Activated T-cell treated with anti-CD3 and anti-CD28 coated beads for 24 hours (primary cell): ENCODE data around the gene GLYATL3.

ENCODE experiments used
- DNase-seq: peaks from one replicate; pipeline ENCODE4 v3.0.0-alpha.2; 2020; ENCODE audit warnings: low read depth

The GLYATL3 gene

GRCh38 chr6:49514571-49515484, 15.1 kb downstream of the GLYATL3 start:
- DNase-seq = no peak

DNA sequence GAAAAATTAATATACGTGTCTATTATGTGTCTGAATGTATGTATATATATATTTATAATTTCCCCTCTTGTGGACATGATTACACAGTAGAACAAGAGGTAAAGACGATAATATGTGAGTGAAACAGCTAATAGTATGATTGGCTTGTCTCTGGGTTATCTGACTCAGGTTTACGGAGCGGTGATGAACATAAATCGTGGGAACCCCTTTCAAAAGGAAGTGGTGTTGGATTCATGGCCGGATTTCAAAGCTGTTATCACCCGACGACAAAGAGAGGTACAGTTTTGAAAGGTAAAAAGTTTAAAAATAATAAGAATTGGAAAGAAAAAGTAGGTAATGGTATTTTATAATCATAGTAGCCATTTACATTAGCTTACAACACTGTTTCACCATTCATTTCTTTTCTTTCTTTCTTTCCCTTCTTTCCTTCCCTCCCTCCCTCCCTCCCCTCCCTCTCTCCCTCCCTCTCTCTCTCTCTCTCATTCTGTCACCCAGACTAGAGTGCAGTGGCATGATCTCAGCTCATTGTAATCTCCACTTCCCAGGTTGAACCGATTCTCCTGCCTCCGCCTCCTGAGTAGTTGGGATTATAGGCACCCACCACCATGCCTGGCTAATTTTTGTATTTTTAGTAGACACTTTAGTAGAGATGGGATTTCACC, 15.9 kb downstream of the GLYATL3 start:
- no peak for DNase-seq

GRCh38 chr6:49516147-49516505, 16.4 kb downstream of the GLYATL3 start:
- no peak for DNase-seq

DNA sequence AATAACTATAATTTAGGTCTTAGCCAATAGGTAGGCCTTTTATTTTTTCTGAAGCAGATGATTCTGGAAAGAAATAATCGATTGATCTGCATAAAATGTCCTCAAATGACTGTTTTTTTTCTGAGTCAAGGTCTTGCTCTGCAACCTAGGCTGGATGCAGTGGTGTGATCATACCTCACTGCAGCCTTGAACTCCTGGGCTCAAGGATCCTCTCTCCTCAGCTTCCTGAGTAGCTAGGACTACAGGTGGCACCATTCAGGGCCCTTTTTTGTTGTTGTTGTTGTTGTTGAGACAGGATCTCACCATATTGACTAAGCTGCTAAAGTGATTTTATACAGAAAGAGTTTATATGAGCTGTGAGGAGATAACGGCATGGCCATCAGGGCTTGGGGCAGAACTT, 18.2 kb downstream of the GLYATL3 start:
- no peak for DNase-seq

- no peak for DNase-seq
Observed at GRCh38 chr6:49519660-49520059, 19.9 kb downstream of the GLYATL3 start.

DNA sequence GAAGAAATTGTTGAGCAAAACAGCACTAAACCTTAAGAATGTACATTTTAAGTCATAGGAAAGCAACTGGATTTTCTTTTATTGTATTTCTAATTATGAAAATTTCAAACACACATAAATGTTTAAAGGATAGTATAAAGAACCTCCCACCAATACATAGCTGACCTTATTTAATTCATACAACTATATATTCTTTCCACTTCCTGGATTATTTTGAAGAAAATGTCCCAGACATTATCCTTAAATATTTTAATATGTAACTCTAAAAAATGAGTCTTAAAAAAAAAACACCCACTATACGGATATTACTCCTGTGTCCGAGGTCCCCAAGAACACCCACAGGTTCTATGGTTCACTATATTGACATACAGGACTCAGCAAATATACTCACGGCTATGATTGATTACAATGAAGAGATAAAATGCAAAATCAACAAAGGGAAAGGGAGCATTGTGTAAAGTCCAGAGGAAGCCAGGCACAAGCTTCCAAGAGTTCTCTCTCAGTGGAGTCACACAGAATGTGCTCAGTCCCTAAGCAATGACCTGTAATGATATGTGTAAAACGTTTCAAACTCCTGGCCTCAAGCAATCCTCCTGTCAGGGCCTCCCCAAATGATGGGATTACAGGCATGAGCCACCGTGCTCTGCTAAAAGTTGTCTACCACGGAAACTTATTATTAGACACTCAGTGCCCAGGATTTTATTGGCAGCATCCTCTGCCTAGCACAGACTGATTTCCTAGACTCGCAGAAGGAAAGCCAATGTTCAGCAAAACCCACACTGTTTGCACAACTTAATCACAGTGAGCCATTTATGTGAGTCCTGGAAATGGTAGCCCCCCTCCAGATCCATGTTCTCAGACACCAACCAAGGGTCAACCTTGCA, 23.2 kb downstream of the GLYATL3 start:
- no peak for DNase-seq

DNA sequence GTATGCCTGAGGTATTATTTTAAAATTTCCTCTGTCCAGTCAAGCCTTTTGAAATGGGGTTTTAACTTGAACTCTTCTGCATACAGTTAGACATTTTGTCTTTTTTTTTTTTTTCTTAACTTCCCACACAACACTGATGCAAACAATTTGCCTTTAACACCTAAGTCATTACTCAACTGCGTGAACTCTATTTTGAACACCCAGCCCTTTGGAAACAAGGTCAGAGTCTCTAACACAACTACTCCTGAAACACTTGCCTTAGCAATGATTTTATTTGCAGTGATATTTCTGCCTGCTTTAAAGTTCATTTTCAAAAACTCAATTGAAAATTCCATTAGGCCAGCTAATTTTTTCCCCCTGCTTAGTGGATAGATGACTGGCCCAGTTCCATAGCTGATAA, 24.2 kb downstream of the GLYATL3 start:
- no peak for DNase-seq

DNA sequence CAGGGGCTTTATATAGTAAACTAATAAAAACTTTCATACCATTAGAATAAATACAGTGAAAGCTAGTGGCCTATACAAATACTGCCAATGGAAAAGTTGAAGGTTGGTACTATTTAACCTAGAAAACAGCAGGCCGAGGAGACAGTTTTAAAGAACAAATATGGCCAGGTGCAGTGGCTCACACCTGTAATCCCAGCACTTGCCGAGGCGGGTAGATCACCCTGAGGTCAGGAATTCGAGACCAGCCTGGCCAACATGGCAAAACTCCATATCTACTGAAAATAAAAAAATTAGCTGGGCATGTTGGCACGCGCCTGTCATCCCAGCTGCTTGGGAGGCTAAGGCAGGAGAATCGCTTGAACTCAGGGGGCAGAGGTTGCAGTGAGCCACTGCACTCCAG, 24.8 kb downstream of the GLYATL3 start:
- no peak for DNase-seq

- no peak for DNase-seq
Observed at GRCh38 chr6:49526598-49526997, 26.9 kb downstream of the GLYATL3 start.

GRCh38 chr6:49527320-49527719, 27.6 kb downstream of the GLYATL3 start:
- no peak for DNase-seq

- no peak for DNase-seq
Observed at GRCh38 chr6:49528571-49528970, 28.8 kb downstream of the GLYATL3 start.

- DNase-seq = no peak
Observed at GRCh38 chr6:49530141-49530776, 30.5 kb downstream of the GLYATL3 start.

GRCh38 chr6:49531774-49532569, 32.2 kb downstream of the GLYATL3 start:
- no peak for DNase-seq

DNA sequence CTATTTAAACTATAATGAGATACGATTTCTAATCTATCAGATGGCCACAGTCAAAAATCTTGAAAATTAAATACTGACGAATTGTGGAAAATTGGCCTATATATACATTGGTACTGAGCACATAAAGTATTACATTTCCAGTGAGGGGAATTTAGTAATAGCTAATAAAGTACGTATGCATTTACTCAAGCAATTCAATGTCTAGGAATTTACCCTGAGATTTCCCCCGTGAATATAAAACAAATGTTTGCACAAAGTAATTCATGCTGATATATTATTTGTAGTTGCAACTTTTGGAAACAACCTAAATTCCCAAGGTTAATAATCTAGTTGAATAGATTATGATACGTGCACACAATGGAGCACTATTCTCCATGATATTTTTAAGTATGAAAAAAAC, 36.1 kb downstream of the GLYATL3 start:
- DNase-seq = no peak

GRCh38 chr6:49539102-49539501, 39.4 kb downstream of the GLYATL3 start:
- DNase-seq = no peak

DNA sequence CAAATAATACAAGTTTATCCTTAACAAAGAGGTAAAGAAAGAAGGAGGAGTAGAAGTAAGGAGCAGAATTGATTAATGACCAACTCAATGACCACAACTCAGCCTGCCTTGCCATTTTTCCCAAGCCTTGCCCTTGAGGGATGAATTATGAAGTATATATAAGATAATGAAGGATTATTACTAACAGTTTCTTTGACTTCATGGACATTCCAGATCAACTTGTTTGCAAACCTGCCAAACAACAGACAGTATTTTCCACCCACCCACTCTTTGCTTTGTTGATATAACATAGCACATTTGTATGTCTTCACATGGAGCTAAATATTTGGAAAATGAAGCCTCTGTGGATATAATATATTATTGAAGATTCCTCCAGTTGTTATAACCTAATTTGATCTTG, 40.9 kb downstream of the GLYATL3 start:
- no peak for DNase-seq

- no peak for DNase-seq
Observed at GRCh38 chr6:49541210-49541724, 41.5 kb downstream of the GLYATL3 start.

GRCh38 chr6:49541936-49542335, 42.2 kb downstream of the GLYATL3 start:
- DNase-seq = no peak

DNA sequence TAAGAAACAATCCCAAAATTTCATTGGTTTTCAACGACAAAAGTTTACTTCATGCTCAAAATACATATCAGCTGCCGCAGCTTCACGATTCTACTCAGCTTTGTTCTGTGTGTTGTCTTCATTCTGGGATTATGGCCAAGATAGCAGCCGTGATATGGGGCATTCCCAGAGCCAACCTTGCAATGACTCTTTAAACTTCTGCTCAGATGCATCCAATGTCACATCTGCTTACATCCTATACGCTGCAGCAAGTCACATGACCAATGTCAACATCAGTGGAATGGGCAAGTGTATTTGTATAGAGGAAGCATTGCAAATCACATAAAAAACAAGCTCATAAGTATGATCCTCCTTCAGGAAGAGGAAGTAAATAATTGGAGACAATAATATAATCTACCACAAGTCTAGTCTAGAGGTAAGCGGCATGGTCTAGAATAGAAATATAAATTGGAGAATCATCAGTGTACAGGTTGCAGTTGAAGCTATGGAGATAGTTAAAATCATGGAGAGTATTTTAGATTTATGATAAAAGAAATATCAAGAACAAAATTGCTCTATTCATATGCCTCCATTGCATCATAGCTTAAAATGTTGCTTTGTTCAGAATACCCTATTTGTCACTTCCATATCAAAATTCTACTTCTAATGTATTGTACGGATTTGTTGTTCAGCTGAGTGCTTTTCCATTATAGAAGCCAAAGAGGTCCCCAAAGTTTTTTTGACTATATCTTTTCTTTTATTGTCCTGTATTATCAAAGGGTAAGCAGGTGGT, 43.5 kb downstream of the GLYATL3 start:
- no peak for DNase-seq

DNA sequence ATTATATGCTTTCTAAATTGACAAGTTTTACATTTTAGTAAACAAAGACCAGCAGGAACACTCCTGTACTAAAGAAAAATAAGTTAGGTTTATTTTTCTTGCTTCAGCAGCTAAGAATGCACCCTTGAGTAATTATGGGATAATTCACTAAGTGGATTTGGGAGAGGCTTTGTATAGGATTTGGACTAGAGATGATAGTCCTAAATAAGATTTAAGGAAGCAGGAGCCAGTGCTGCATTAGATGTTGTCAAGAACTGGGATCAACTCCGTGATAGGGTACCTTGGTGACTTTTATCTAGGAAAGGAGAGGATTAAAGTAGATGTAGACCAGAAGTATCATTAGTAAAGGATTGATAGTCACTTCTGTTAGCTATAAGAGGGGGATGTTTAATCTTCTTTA, 46.6 kb downstream of the GLYATL3 start:
- DNase-seq = no peak
